Liver (tissue), 9 donors: ENCODE measurements around the gene PIP4K2A. TPM values are rescaled to one million over a fixed set of nuclear protein-coding genes. Genes with fewer than 3 reads are reported as not detected.
A peak's percentile ranks its signal among the peaks of the same experiment; 100 is the strongest.

ENCODE experiments used
- DNase-seq: peaks from one replicate; pipeline ENCODE4 v3.0.0-alpha.2; 2017; ENCODE audit warnings: low spot score
- H3K27ac ChIP-seq, 2 donors: one replicate each; pipeline ENCODE4 v1.7.0; 2013; ENCODE audit warnings: inconsistent platforms in 2 of 2, low read length in 2 of 2, control low read depth in 1 of 2, low read depth in 1 of 2, mild to moderate bottlenecking in 1 of 2
- H3K27me3 ChIP-seq, 4 donors: one replicate each; pipeline versions ENCODE4 v1.6.1 to v1.7.0; 2013; ENCODE audit warnings: low read length in 3 of 4, inconsistent platforms in 1 of 4, mild to moderate bottlenecking in 1 of 4, moderate library complexity in 1 of 4; ENCODE audit not compliant: control insufficient read depth in 4 of 4, insufficient read depth in 4 of 4
- H3K36me3 ChIP-seq, 4 donors: one replicate each; pipeline versions ENCODE4 v1.6.1 to v1.7.0; 2013; ENCODE audit warnings: low read length in 3 of 4, mild to moderate bottlenecking in 3 of 4, low read depth in 1 of 4, moderate library complexity in 1 of 4; ENCODE audit not compliant: control insufficient read depth in 4 of 4, insufficient read depth in 3 of 4
- H3K4me1 ChIP-seq, 4 donors: one replicate each; pipeline versions ENCODE4 v1.6.1 to v1.7.0; 2013; ENCODE audit warnings: low read length in 3 of 4, mild to moderate bottlenecking in 3 of 4, moderate library complexity in 1 of 4; ENCODE audit not compliant: control insufficient read depth in 4 of 4, insufficient read depth in 4 of 4
- H3K4me3 ChIP-seq, 3 donors: one replicate each; pipeline versions ENCODE4 v1.6.1 to v1.7.0; 2013; ENCODE audit warnings: low read length in 3 of 3, control low read depth in 1 of 3, low read depth in 1 of 3, mild to moderate bottlenecking in 1 of 3
- H3K9ac ChIP-seq, 2 donors: one replicate each; pipeline ENCODE4 v1.7.0; 2013; ENCODE audit warnings: low read length in 2 of 2, mild to moderate bottlenecking in 2 of 2, moderate library complexity in 2 of 2, control low read depth in 1 of 2, low read depth in 1 of 2
- H3K9me3 ChIP-seq, 4 donors: one replicate each; pipeline versions ENCODE4 v1.6.1 to v1.7.0; 2013; ENCODE audit warnings: low read length in 3 of 4; ENCODE audit not compliant: control insufficient read depth in 4 of 4
- FOXA1 ChIP-seq: IDR thresholded peaks from 2 replicates; pipeline ENCODE4 v1.6.1; 2016; ENCODE audit warnings: antibody characterized with exemption
- FOXA2 ChIP-seq: IDR thresholded peaks from 2 replicates; pipeline ENCODE4 v1.6.1; 2016; ENCODE audit warnings: antibody characterized with exemption
- GABPA ChIP-seq, 2 donors: IDR thresholded peaks in 1 of 2; conservative IDR thresholded peaks in 1 of 2; 2 replicates each; pipeline ENCODE4 v1.6.1; 2016; ENCODE audit warnings: antibody characterized with exemption in 2 of 2, mild to moderate bottlenecking in 1 of 2, moderate library complexity in 1 of 2
- HNF4G ChIP-seq: IDR thresholded peaks from 2 replicates; pipeline ENCODE4 v1.6.1; 2016; ENCODE audit warnings: antibody characterized with exemption
- NR2F2 ChIP-seq: IDR thresholded peaks from 2 replicates; pipeline ENCODE4 v1.6.1; 2016; ENCODE audit warnings: antibody characterized with exemption
- RAD21 ChIP-seq, 2 donors: IDR thresholded peaks; 2 replicates each; pipeline ENCODE4 v1.6.1; 2016; ENCODE audit warnings: antibody characterized with exemption in 2 of 2, mild to moderate bottlenecking in 2 of 2
- RXRA ChIP-seq, 2 donors: IDR thresholded peaks; 2 replicates each; pipeline ENCODE4 v1.6.1; 2017 to 2018; ENCODE audit warnings: antibody characterized with exemption in 2 of 2, mild to moderate bottlenecking in 1 of 2
- SP1 ChIP-seq: IDR thresholded peaks from 2 replicates; pipeline ENCODE4 v1.6.1; 2018; ENCODE audit warnings: antibody characterized with exemption, mild to moderate bottlenecking
- YY1 ChIP-seq: IDR thresholded peaks from 2 replicates; pipeline ENCODE4 v1.6.1; 2016; ENCODE audit warnings: antibody characterized with exemption, mild to moderate bottlenecking
- WGBS: extraction: QIAGEN DNeasy Blood & Tissue Kit; methylation state at CpG from one replicate; pipeline ENCODE4 v1.1.7; 2013; 5-methylcytosine and 5-hydroxymethylcytosine counted together
- polyA plus RNA-seq, 2 donors: library from polyadenylated mRNA; stranded (reverse) in 1 of 2; unstranded in 1 of 2; fragments of 200-250 nt in 1 of 2; fragments of >200 nt in 1 of 2; fragmentation: Nextera tagmentation in 1 of 2; extraction: Ambion mirVana in 1 of 2; gene quantifications; one replicate each; pipeline versions ENCODE4 v1.2.1 to v1.2.3, GENCODE V29; 2013 to 2015
- total RNA-seq, 2 donors: library from RNA; depleted of rRNA; stranded (reverse); fragments of >200 nt; gene quantifications; one replicate each; pipeline ENCODE4 v1.2.3, GENCODE V29; 2014
- TF ChIP-seq, protein P1 (sequence below): IDR thresholded peaks from 2 replicates; pipeline ENCODE4 v1.6.1; 2016; ENCODE audit warnings: antibody characterized with exemption, mild to moderate bottlenecking
- TF ChIP-seq, protein P2 (sequence below): fragments of 150-350 bp; IDR thresholded peaks from 2 replicates; pipeline ENCODE4 v1.5.1; 2017; ENCODE audit warnings: improper control_type of control experiment, low read depth, low read length; ENCODE audit not compliant: missing input control
- TF ChIP-seq, protein P3 (sequence below): IDR thresholded peaks from 2 replicates; pipeline ENCODE4 v1.6.1; 2016; ENCODE audit warnings: antibody characterized with exemption
- donor health status: healthy.
- donor health status: healthy.
- donor health status: healthy.
- donor health status: healthy.
- donor health status: healthy.

Gene PIP4K2A
- total and polyA plus RNA-seq, 4 donors, result 6.4 to 53.7 (median 8.6) TPM

DNA sequence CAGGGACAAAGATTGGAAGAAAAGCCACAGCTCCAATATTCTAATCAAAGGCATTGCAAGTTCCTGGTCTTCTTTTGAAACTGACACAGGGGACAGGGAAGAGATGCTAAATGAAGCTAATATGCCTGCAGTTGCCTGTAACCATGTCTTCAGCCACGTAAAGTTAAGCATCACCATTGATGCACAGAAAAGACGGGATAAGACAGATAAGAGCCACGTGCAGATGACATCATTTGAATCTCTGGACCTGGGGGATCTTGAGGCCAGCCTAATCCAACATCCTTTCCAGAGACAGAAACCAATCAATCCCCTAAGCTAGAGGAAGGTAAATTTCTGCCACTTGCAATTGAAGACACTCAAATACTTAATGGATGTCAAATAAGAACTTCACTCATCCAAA, 93.4 kb downstream of the PIP4K2A start (continued):
- TF ChIP-seq, protein P1, sequence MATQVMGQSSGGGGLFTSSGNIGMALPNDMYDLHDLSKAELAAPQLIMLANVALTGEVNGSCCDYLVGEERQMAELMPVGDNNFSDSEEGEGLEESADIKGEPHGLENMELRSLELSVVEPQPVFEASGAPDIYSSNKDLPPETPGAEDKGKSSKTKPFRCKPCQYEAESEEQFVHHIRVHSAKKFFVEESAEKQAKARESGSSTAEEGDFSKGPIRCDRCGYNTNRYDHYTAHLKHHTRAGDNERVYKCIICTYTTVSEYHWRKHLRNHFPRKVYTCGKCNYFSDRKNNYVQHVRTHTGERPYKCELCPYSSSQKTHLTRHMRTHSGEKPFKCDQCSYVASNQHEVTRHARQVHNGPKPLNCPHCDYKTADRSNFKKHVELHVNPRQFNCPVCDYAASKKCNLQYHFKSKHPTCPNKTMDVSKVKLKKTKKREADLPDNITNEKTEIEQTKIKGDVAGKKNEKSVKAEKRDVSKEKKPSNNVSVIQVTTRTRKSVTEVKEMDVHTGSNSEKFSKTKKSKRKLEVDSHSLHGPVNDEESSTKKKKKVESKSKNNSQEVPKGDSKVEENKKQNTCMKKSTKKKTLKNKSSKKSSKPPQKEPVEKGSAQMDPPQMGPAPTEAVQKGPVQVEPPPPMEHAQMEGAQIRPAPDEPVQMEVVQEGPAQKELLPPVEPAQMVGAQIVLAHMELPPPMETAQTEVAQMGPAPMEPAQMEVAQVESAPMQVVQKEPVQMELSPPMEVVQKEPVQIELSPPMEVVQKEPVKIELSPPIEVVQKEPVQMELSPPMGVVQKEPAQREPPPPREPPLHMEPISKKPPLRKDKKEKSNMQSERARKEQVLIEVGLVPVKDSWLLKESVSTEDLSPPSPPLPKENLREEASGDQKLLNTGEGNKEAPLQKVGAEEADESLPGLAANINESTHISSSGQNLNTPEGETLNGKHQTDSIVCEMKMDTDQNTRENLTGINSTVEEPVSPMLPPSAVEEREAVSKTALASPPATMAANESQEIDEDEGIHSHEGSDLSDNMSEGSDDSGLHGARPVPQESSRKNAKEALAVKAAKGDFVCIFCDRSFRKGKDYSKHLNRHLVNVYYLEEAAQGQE, result no peak

DNA sequence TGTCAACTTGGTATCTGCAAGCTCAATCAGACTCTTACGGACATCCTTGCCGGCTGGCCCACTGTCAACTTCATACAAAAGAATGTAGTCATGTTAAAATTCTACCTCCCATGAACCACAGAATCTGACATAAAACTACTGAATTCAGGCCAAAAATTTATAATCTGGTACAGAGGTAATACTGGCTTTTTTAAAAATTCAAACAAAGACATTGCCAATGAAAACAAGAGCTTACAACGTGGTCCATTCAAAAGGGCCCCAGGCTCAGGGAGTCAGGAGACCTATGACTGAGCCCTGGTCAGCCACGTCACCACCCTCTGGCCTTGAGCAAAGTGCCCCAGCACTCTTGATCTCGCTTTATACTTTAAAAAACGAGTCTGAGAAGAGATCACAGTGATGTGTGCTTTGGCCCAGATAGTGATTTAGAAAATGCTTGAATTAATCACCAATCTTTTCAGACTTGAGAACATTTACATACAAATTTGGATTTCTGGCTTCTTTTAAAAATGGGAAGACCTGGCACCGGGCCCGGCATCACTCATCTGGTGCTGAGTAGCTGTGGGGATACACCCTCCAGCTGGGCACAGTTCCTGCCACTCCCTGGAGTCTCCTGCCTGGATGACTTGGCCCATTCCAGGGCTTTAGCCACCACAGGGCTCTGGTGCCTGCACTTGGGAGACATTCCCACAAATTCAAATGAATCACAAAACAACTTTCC, 94.1 kb downstream of the PIP4K2A start:
- 70% methylated on average over 8 of the region's 8 CpGs for WGBS

DNA sequence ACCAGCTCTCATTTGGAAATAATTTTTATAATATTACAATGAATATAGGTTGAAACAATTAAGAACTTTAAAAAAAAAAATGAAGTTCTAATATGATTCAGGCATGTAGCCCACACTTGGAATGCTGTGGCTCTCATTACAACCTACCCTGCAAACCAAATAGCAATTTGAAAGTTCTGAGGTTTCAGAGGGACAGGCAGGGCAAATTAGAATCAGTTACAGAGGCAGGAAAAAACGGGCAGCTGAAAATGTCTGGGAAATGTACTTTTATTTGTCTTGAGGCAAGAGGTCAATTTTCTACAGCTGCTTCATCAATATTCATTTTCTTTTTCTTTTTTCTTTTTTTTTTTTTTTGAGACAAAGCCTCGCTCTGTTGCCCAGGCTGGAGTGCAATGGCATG, 95.3 kb downstream of the PIP4K2A start:
- 81% methylated on average over 2 of the region's 2 CpGs for WGBS
- DNase-seq, result no peak
- Histone ChIP-seq H3K4me3 (no peak overlapping the region), H3K27ac (no peak overlapping the region), H3K36me3 (no peaks in the 10 kb centered on the region), H3K9me3 (no peaks in the 10 kb centered on the region), H3K9ac (no peak overlapping the region), H3K27me3 (no peaks in the 10 kb centered on the region), H3K4me1 (peaks cover 0 to 4% (median 3%) of the 10 kb centered on the region in 4 donors)
- TF ChIP-seq YY1 (no peak), GABPA (IDR thresholded peaks at IDR 0.05 in 1 of 2, conservative IDR thresholded peaks at IDR 0.05 in 1 of 2) (no peak), NR2F2 (no peak), FOXA2 (no peak), RAD21 (IDR thresholded peaks at IDR 0.05) (no peak), HNF4G (no peak), FOXA1 (no peak), SP1 (no peak), RXRA (IDR thresholded peaks at IDR 0.05) (no peak)
- TF ChIP-seq, protein P2, sequence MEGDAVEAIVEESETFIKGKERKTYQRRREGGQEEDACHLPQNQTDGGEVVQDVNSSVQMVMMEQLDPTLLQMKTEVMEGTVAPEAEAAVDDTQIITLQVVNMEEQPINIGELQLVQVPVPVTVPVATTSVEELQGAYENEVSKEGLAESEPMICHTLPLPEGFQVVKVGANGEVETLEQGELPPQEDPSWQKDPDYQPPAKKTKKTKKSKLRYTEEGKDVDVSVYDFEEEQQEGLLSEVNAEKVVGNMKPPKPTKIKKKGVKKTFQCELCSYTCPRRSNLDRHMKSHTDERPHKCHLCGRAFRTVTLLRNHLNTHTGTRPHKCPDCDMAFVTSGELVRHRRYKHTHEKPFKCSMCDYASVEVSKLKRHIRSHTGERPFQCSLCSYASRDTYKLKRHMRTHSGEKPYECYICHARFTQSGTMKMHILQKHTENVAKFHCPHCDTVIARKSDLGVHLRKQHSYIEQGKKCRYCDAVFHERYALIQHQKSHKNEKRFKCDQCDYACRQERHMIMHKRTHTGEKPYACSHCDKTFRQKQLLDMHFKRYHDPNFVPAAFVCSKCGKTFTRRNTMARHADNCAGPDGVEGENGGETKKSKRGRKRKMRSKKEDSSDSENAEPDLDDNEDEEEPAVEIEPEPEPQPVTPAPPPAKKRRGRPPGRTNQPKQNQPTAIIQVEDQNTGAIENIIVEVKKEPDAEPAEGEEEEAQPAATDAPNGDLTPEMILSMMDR, result no peak
- TF ChIP-seq, protein P3, sequence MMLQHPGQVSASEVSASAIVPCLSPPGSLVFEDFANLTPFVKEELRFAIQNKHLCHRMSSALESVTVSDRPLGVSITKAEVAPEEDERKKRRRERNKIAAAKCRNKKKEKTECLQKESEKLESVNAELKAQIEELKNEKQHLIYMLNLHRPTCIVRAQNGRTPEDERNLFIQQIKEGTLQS, result no peak
- TF ChIP-seq, protein P1, result no peak

More for the DNA sequence above, 94.1 kb downstream of the PIP4K2A start:
- TF ChIP-seq GABPA (IDR thresholded peaks at IDR 0.05 in 1 of 2, conservative IDR thresholded peaks at IDR 0.05 in 1 of 2), result no peak
- H3K4me1 ChIP-seq, result peaks cover 0 to 8% (median 4%) of the 10 kb centered on the region in 4 donors
- no peak for DNase-seq
- H3K9ac ChIP-seq, result no peak overlapping the region
- peak overlapping the region; percentile 21 to 59 for H3K27ac ChIP-seq
- H3K9me3 ChIP-seq, result no peaks in the 10 kb centered on the region
- H3K27me3 ChIP-seq, result no peaks in the 10 kb centered on the region
- no peaks in the 10 kb centered on the region for H3K36me3 ChIP-seq
- no peak overlapping the region for H3K4me3 ChIP-seq
